Transverse colon (tissue), 4 donors: ENCODE measurements around the gene LDLRAD4. TPM values are rescaled to one million over a fixed set of nuclear protein-coding genes. Genes with fewer than 3 reads are reported as not detected.

Experiments
- DNase-seq: peaks from one replicate; pipeline ENCODE4 v3.0.0-alpha.2; 2019
- H3K27ac ChIP-seq, 4 donors: fragments of 200-600 bp; sonication (generic); 2 replicates each; pipeline ENCODE4 v1.5.1; 2016 to 2018; ENCODE audit warnings: inconsistent platforms in 4 of 4
- H3K27me3 ChIP-seq: fragments of 200-600 bp; sonication (generic); 2 replicates; pipeline ENCODE4 v1.5.1; 2017; ENCODE audit warnings: inconsistent platforms
- H3K36me3 ChIP-seq, 4 donors: fragments of 200-600 bp; sonication (generic); 2 replicates each; pipeline ENCODE4 v1.5.1; 2017 to 2019; ENCODE audit warnings: inconsistent platforms in 4 of 4
- H3K4me1 ChIP-seq, 4 donors: fragments of 200-600 bp; sonication (generic); 2 replicates each; pipeline ENCODE4 v1.5.1; 2017 to 2020; ENCODE audit warnings: inconsistent platforms in 4 of 4
- H3K4me3 ChIP-seq, 4 donors: fragments of 200-600 bp; sonication (generic); 1 replicate in 1 of 4; 2 replicates in 3 of 4; pipeline versions ENCODE4 v1.5.1 to v1.6.1; 2017 to 2019; ENCODE audit warnings: inconsistent platforms in 4 of 4
- H3K9me3 ChIP-seq, 2 donors: fragments of 200-600 bp; sonication (generic); 2 replicates each; pipeline ENCODE4 v1.5.1; 2017 to 2019; ENCODE audit warnings: inconsistent platforms in 2 of 2
- EP300 ChIP-seq: sonication (generic); formaldehyde crosslinking; IDR thresholded peaks from one replicate; pipeline ENCODE4 v1.6.1; 2017; ENCODE audit warnings: antibody characterized with exemption, low read depth
- POLR2A ChIP-seq: fragments of 450-650 bp; IDR thresholded peaks from one replicate; pipeline ENCODE4 v1.6.1; 2016; ENCODE audit warnings: antibody characterized with exemption, mild to moderate bottlenecking, moderate library complexity
- POLR2AphosphoS5 ChIP-seq, 3 donors: sonication (generic); formaldehyde crosslinking; IDR thresholded peaks; one replicate each; pipeline ENCODE4 v1.6.1; 2016; ENCODE audit warnings: antibody characterized with exemption in 3 of 3
- WGBS, 2 donors: methylation state at CpG; one replicate each; pipeline ENCODE4 v1.1.5; 2018; ENCODE audit warnings: low coverage in 1 of 2; 5-methylcytosine and 5-hydroxymethylcytosine counted together
- in situ Hi-C, 4 donors: fragments of 200-750 bp; cut with MboI; loops; one replicate each; pipeline versions ENCODE4 v1.15.0 to v1.15.1; 2017; ENCODE audit warnings: low sequenced_read_pairs in 3 of 4, low pct_ligation_motif_present in 1 of 4, low pct_unique_long_range_greater_than_20kb in 1 of 4
- intact Hi-C: fragments of 100-400 bp; cut with DNase I; formaldehyde crosslinking; loops from one replicate; pipeline ENCODE4 v1.15.1; 2023; ENCODE audit warnings: low total_unique reads
- total RNA-seq, 4 donors: library from RNA; depleted of rRNA; stranded (reverse); fragments of >200 nt; gene quantifications; one replicate each; pipeline ENCODE4 v1.1.0, GENCODE V29; 2016
- TF ChIP-seq, protein P1 (sequence below), 5 experiments: fragments of 200-600 bp in 3 of 5; fragments of 450-650 bp in 2 of 5; sonication (generic) in 3 of 5; IDR thresholded peaks; 1 replicate in 2 of 5; 2 replicates in 3 of 5; pipeline ENCODE4 v1.5.1; 2016 to 2017; ENCODE audit warnings: antibody characterized with exemption in 5 of 5, inconsistent platforms in 3 of 5, mild to moderate bottlenecking in 2 of 5, moderate library complexity in 1 of 5

Gene LDLRAD4
- total RNA-seq, 4 donors from 2014 or later, result 34.8 to 277 (median 60.6) TPM

- intact Hi-C loops, result no loop called here
These were observed 328.1 kb downstream of the LDLRAD4 start for GRCh38 chr18:13546638-13547037.

GRCh38 chr18:13547347-13547746 is 328.8 kb downstream of the LDLRAD4 start:
- Histone ChIP-seq H3K4me1 (peaks cover 6 to 28% (median 25%) of the 10 kb centered on the region in 4 donors), H3K4me3 (no peak overlapping the region), H3K9me3 (no peaks in the 10 kb centered on the region), H3K27ac (no peak overlapping the region), H3K36me3 (no peaks in the 10 kb centered on the region), H3K27me3 (no peaks in the 10 kb centered on the region)
- DNase-seq, result no peak
- TF ChIP-seq, protein P1, sequence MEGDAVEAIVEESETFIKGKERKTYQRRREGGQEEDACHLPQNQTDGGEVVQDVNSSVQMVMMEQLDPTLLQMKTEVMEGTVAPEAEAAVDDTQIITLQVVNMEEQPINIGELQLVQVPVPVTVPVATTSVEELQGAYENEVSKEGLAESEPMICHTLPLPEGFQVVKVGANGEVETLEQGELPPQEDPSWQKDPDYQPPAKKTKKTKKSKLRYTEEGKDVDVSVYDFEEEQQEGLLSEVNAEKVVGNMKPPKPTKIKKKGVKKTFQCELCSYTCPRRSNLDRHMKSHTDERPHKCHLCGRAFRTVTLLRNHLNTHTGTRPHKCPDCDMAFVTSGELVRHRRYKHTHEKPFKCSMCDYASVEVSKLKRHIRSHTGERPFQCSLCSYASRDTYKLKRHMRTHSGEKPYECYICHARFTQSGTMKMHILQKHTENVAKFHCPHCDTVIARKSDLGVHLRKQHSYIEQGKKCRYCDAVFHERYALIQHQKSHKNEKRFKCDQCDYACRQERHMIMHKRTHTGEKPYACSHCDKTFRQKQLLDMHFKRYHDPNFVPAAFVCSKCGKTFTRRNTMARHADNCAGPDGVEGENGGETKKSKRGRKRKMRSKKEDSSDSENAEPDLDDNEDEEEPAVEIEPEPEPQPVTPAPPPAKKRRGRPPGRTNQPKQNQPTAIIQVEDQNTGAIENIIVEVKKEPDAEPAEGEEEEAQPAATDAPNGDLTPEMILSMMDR (IDR thresholded peaks at IDR 0.05), result no peak
- TF ChIP-seq EP300, result no peak
- TF ChIP-seq POLR2AphosphoS5 (IDR thresholded peaks at IDR 0.05), result no peak
- TF ChIP-seq POLR2A, result no peak
- in situ Hi-C loops (loop anchor here in 3 of 4 donors (25.0 kb wide), 2 partner anchors 110 to 335 kb away; partner anchors contain the start of gene LDLRAD4 (in 3 of the 3)), intact Hi-C loops (no loop called here)
- WGBS, 2 donors, result 80 to 100% methylated on average over 1 to 10 of the region's 10 CpGs

More at GRCh38 chr18:13546638-13547037, 328.1 kb downstream of the LDLRAD4 start:
- H3K36me3 ChIP-seq, result no peaks in the 10 kb centered on the region
- no peak overlapping the region for H3K27ac ChIP-seq
- H3K9me3 ChIP-seq, result no peaks in the 10 kb centered on the region
- no peaks in the 10 kb centered on the region for H3K27me3 ChIP-seq
- no peak for DNase-seq
- H3K4me3 ChIP-seq, result no peak overlapping the region
- TF ChIP-seq POLR2A, result no peak
- no peak for TF ChIP-seq EP300
- TF ChIP-seq, protein P1 (IDR thresholded peaks at IDR 0.05), result no peak
- TF ChIP-seq POLR2AphosphoS5 (IDR thresholded peaks at IDR 0.05), result no peak
- H3K4me1 ChIP-seq, result peaks cover 13 to 35% (median 32%) of the 10 kb centered on the region in 4 donors
- 82 to 92% methylated on average over 4 to 8 of the region's 8 CpGs for WGBS, 2 donors
- in situ Hi-C loops, result loop anchor here in 3 of 4 donors (25.0 kb wide), 2 partner anchors 109 to 334 kb away; partner anchors contain the start of gene LDLRAD4 (in 3 of the 3)

DNA sequence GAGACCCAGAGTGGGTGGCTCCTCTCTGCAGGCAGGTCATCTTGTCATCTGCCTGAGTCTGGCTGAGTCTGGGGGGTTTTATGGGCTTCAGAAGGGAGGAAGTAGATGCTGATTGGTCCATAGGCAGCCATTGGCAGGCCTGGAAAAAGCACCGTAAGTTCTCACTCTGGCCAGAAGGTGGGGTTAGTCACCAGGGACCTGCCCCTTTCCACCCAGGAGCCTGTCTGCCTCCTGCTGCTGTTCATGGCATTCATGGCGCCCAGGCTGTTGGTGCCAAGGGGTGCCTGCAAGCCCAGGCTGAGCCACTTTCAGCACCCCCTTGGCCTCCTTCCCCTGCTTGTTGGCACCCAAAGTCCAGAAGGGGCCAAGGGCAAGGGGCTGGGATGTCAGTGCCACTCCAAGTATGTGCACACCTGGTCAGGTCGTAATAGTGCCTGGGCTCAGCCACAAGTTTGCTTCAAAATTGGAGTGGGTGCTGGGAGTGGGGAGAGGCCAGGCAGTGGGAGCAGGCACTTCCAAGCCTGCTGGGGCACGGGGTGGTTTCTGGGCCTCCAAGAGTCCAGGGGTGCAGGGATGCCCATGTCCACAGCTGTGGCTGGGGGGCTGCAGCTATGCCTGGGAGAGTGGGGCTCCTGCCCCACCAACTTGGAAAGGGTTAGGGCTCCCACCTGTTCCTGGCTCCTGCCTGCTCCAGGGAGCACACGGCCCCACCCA is 329.7 kb downstream of the LDLRAD4 start:
- TF ChIP-seq POLR2AphosphoS5 (IDR thresholded peaks at IDR 0.05) (no peak), POLR2A (no peak), EP300 (no peak)
- TF ChIP-seq, protein P1 (IDR thresholded peaks at IDR 0.05), result no peak
- Histone ChIP-seq H3K4me1 (peaks cover 0 to 20% (median 19%) of the 10 kb centered on the region in 4 donors), H3K9me3 (no peaks in the 10 kb centered on the region), H3K4me3 (no peak overlapping the region), H3K36me3 (no peaks in the 10 kb centered on the region), H3K27ac (peak overlapping the region; percentile 26 to 72 (median 62)), H3K27me3 (no peaks in the 10 kb centered on the region)
- in situ Hi-C loops (loop anchor here in 3 of 4 donors (25.0 kb wide), 2 partner anchors 111 to 336 kb away; partner anchors contain the start of gene LDLRAD4 (in 3 of the 3)), intact Hi-C loops (no loop called here)
- no peak for DNase-seq
- WGBS, 2 donors, result 95% methylated on average over 5 of the region's 5 CpGs; no CpG with 5 or more reads in 1 of the 2 donors
